IMR-90 (cell line): Measurements from ENCODE around the gene DNAJC12. TPM values are rescaled to one million over a fixed set of nuclear protein-coding genes. Genes with fewer than 3 reads are reported as not detected.

ENCODE experiments used
- ATAC-seq: fragments of 200-7000 bp; cut with Tn5 transposase; 2 replicates; pipeline ENCODE4 v1.9.1; 2020; ENCODE audit warnings: low read depth, mild to moderate bottlenecking, moderate library complexity
- BruUV-seq: library from RNA; stranded (reverse); fragments of 400-500 nt; replicated peaks from 2 replicates; lab custom pipeline; 2021; lab: Mats Ljungman, UMichigan
- CTCF ChIA-PET: fragments of 300-600 bp; formaldehyde crosslinking; extraction: SDS; loops from one replicate; lab custom pipeline; 2021; ENCODE audit warnings: antibody characterized with exemption; lab: Yijun Ruan, JAX
- POLR2A ChIA-PET: fragments of 300-600 bp; sonication (Branson Sonifier 250); formaldehyde crosslinking; loops from one replicate; lab custom pipeline; 2022; ENCODE audit warnings: antibody characterized with exemption; ENCODE audit not compliant: unreplicated experiment; lab: Charles Lee
- DNase-seq: peaks from one replicate; pipeline ENCODE4 v3.0.0; 2013
- H2AFZ ChIP-seq: replicated peaks from 2 replicates; pipeline ENCODE3; 2013; ENCODE audit warnings: low read length, mild to moderate bottlenecking; ENCODE audit not compliant: poor library complexity
- H2AK5ac ChIP-seq: 2 replicates; pipeline ENCODE4 v1.6.1; 2013; ENCODE audit warnings: low read depth, low read length, inconsistent platforms
- H2AK9ac ChIP-seq: replicated peaks from 2 replicates; pipeline ENCODE3; 2013; ENCODE audit warnings: mild to moderate bottlenecking, low read depth, low read length, moderate library complexity; ENCODE audit not compliant: poor library complexity
- H2BK120ac ChIP-seq: 2 replicates; pipeline ENCODE4 v1.6.1; 2013; ENCODE audit warnings: low read depth, low read length, inconsistent platforms
- H2BK15ac ChIP-seq: 3 replicates; pipeline ENCODE4 v1.6.1; 2013; ENCODE audit warnings: low read depth, low read length, inconsistent platforms
- H2BK20ac ChIP-seq: 2 replicates; pipeline ENCODE4 v1.6.1; 2013; ENCODE audit warnings: low read depth, mild to moderate bottlenecking, inconsistent platforms, low read length, moderate library complexity
- H2BK5ac ChIP-seq: 2 replicates; pipeline ENCODE4 v1.6.1; 2013; ENCODE audit warnings: mild to moderate bottlenecking, low read depth, low read length, inconsistent platforms; ENCODE audit not compliant: poor library complexity, severe bottlenecking
- H3K14ac ChIP-seq: replicated peaks from 2 replicates; pipeline ENCODE4 v1.6.1; 2013; ENCODE audit warnings: low read depth, low read length, inconsistent platforms
- H3K18ac ChIP-seq: 2 replicates; pipeline ENCODE4 v1.6.1; 2013; ENCODE audit warnings: low read depth, low read length, control low read depth
- H3K23ac ChIP-seq: 2 replicates; pipeline ENCODE4 v1.6.1; 2013; ENCODE audit warnings: low read depth, low read length, inconsistent platforms
- H3K27ac ChIP-seq: 2 replicates; pipeline ENCODE4 v1.5.1; 2013; ENCODE audit warnings: mild to moderate bottlenecking, control low read depth, low read length; ENCODE audit not compliant: insufficient read depth
- H3K27me3 ChIP-seq: 2 replicates; pipeline ENCODE4 v1.6.1; 2013; ENCODE audit warnings: low read length; ENCODE audit not compliant: control insufficient read depth, insufficient read depth
- H3K36me3 ChIP-seq: 2 replicates; pipeline ENCODE4 v1.6.1; 2013; ENCODE audit warnings: low read length, mixed read lengths; ENCODE audit not compliant: control insufficient read depth, insufficient read depth
- H3K4ac ChIP-seq: 2 replicates; pipeline ENCODE4 v1.6.1; 2013; ENCODE audit warnings: low read depth, low read length, inconsistent platforms
- H3K4me1 ChIP-seq: 2 replicates; pipeline ENCODE4 v1.6.1; 2013; ENCODE audit warnings: low read length, mixed read lengths; ENCODE audit not compliant: control insufficient read depth, insufficient read depth
- H3K4me2 ChIP-seq: 2 replicates; pipeline ENCODE4 v1.6.1; 2013; ENCODE audit warnings: low read depth, mild to moderate bottlenecking, control low read depth, low read length, moderate library complexity
- H3K4me3 ChIP-seq: 2 replicates; pipeline ENCODE4 v1.5.1; 2013; ENCODE audit warnings: low read depth, mild to moderate bottlenecking, control low read depth, low read length, moderate library complexity; ENCODE audit not compliant: insufficient read depth
- H3K56ac ChIP-seq: 2 replicates; pipeline ENCODE4 v1.6.1; 2013; ENCODE audit warnings: low read length, inconsistent platforms; ENCODE audit not compliant: insufficient read depth; ENCODE audit errors: extremely low read depth
- H3K79me1 ChIP-seq, 2 experiments: 2 replicates each; pipeline ENCODE4 v1.6.1; 2013; ENCODE audit warnings: low read length in 2 of 2, inconsistent platforms in 1 of 2, low read depth in 1 of 2
- H3K9ac ChIP-seq: 2 replicates; pipeline ENCODE4 v1.6.1; 2013; ENCODE audit warnings: low read depth, low read length, control low read depth
- H3K9me1 ChIP-seq: 2 replicates; pipeline ENCODE4 v1.6.1; 2013; ENCODE audit warnings: low read length, inconsistent platforms; ENCODE audit not compliant: insufficient read depth
- H3K9me3 ChIP-seq: 2 replicates; pipeline ENCODE4 v1.6.1; 2013; ENCODE audit warnings: low read length; ENCODE audit not compliant: control insufficient read depth, insufficient read depth
- H4K20me1 ChIP-seq: 2 replicates; pipeline ENCODE4 v1.6.1; 2013; ENCODE audit warnings: low read length, inconsistent platforms; ENCODE audit not compliant: insufficient read depth
- H4K5ac ChIP-seq: 2 replicates; pipeline ENCODE4 v1.6.1; 2013; ENCODE audit warnings: mild to moderate bottlenecking, low read depth, low read length, control low read depth
- H4K8ac ChIP-seq, 2 experiments: 2 replicates each; pipeline ENCODE4 v1.6.1; 2013; ENCODE audit warnings: low read depth in 2 of 2, low read length in 2 of 2, control low read depth in 1 of 2, inconsistent platforms in 1 of 2
- H4K91ac ChIP-seq: 2 replicates; pipeline ENCODE4 v1.6.1; 2013; ENCODE audit warnings: low read depth, low read length, inconsistent platforms; ENCODE audit not compliant: insufficient read depth
- CEBPB ChIP-seq: IDR thresholded peaks from 2 replicates; pipeline ENCODE4 v1.6.1; 2012; ENCODE audit warnings: low read depth, low read length, improper control_type of control experiment
- CTCF ChIP-seq: conservative IDR thresholded peaks from 2 replicates; pipeline ENCODE4 v1.5.1; 2012; ENCODE audit warnings: mild to moderate bottlenecking, low read depth, low read length, improper control_type of control experiment
- FOS ChIP-seq: fragments of 150-350 bp; IDR thresholded peaks from 2 replicates; pipeline ENCODE4 v1.6.1; 2016; ENCODE audit warnings: low read depth, low read length
- MAFK ChIP-seq: IDR thresholded peaks from 2 replicates; pipeline ENCODE4 v1.6.1; 2012; ENCODE audit warnings: low read depth, low read length, improper control_type of control experiment
- MAZ ChIP-seq: IDR thresholded peaks from 2 replicates; pipeline ENCODE4 v1.6.1; 2012; ENCODE audit warnings: low read depth, mild to moderate bottlenecking, low read length, improper control_type of control experiment, moderate library complexity, borderline replicate concordance
- NFE2L2 ChIP-seq: fragments of 150-350 bp; IDR thresholded peaks from 2 replicates; pipeline ENCODE4 v1.6.1; 2016; ENCODE audit warnings: low read depth, mild to moderate bottlenecking, low read length
- POLR2A ChIP-seq: IDR thresholded peaks from 2 replicates; pipeline ENCODE4 v1.6.1; 2012; ENCODE audit warnings: mild to moderate bottlenecking, low read depth, low read length
- RAD21 ChIP-seq: IDR thresholded peaks from 2 replicates; pipeline ENCODE4 v1.6.1; 2012; ENCODE audit warnings: low read length, improper control_type of control experiment
- RCOR1 ChIP-seq: IDR thresholded peaks from 2 replicates; pipeline ENCODE4 v1.6.1; 2012; ENCODE audit warnings: mild to moderate bottlenecking, low read length, improper control_type of control experiment; ENCODE audit not compliant: insufficient replicate concordance
- RFX5 ChIP-seq: IDR thresholded peaks from 2 replicates; pipeline ENCODE4 v1.8.0; 2012; ENCODE audit warnings: low read depth, mild to moderate bottlenecking, low read length, moderate library complexity
- SMC3 ChIP-seq: fragments of 150-350 bp; IDR thresholded peaks from 2 replicates; pipeline ENCODE4 v1.6.1; 2016; ENCODE audit warnings: low read depth, mild to moderate bottlenecking, antibody characterized with exemption, low read length, moderate library complexity
- USF2 ChIP-seq: fragments of 150-350 bp; IDR thresholded peaks from 2 replicates; pipeline ENCODE4 v1.6.1; 2017; ENCODE audit warnings: mild to moderate bottlenecking, antibody characterized with exemption, low read length, low read depth
- WGBS, 2 experiments: methylation state at CpG; one replicate each; pipeline versions ENCODE4 v1.1.5 to v1.1.7; 2013; ENCODE audit warnings: missing lambda C conversion rate in 2 of 2; ENCODE audit not compliant: insufficient read length in 1 of 2; ENCODE audit errors: extremely low coverage in 2 of 2; 5-methylcytosine and 5-hydroxymethylcytosine counted together
- dilution Hi-C: fragments of 300-500 bp; cut with HindIII; formaldehyde crosslinking; loops from one replicate; pipeline ENCODE4 v1.14.3; 2018; ENCODE audit warnings: low sequenced_read_pairs; ENCODE audit not compliant: unreplicated experiment
- in situ Hi-C: fragments of 300-500 bp; cut with MboI; formaldehyde crosslinking; loops from 3 replicates; pipeline ENCODE4 v1.14.3; 2019; ENCODE audit warnings: low sequenced_read_pairs, inconsistent platforms, mixed read lengths
- intact Hi-C: fragments of 100-400 bp; cut with micrococcal nuclease; formaldehyde crosslinking; loops from 2 replicates; pipeline ENCODE4 v1.10.0; 2022
- polyA plus RNA-seq, 3 experiments: library from polyadenylated mRNA; depleted of rRNA; stranded (reverse); fragments of >200 nt; gene quantifications; 2 replicates each; pipeline ENCODE4 v1.2.3, GENCODE V29; 2012; ENCODE audit warnings: low replicate concordance in 1 of 3
- total RNA-seq: library from RNA; depleted of rRNA; stranded (reverse); fragments of >200 nt; gene quantifications from 2 replicates; pipeline ENCODE4 v1.2.3, GENCODE V29; 2012

DNAJC12 gene
- total and polyA plus RNA-seq, 2 of the 4 experiments (the other 2 are of a cell fraction): 2.3 to 2.9 TPM

- no peak overlapping the region for H3K27ac ChIP-seq
- WGBS, 2 experiments: no CpG with 5 or more reads among the region's 4 CpGs
Measured at GRCh38 chr10:67812007-67812406, 26.0 kb downstream of the DNAJC12 start.

More at GRCh38 chr10:67812007-67812406, 26.0 kb downstream of the DNAJC12 start:
- ATAC-seq (no peak), DNase-seq (no peak)
- 0 out of 2 replicates have a peak, but pooled peaks cover 2% of the 10 kb centered on the region for H3K9me1 ChIP-seq
- H3K14ac ChIP-seq: no peak overlapping the region
- CTCF ChIA-PET: no interaction called here
- BruUV-seq: no TSS peak
- no peak overlapping the region for H2AK5ac ChIP-seq
- no peak overlapping the region for H3K9ac ChIP-seq
- dilution Hi-C loops: no loop called here
- H3K4me3 ChIP-seq: no peak overlapping the region
- no peak overlapping the region for H3K56ac ChIP-seq
- H2BK120ac ChIP-seq: no peak overlapping the region
- no peak overlapping the region for H3K18ac ChIP-seq
- H3K9me3 ChIP-seq: no peaks in the 10 kb centered on the region
- no peak overlapping the region for H3K4me2 ChIP-seq
- H3K23ac ChIP-seq: no peak overlapping the region
- H2AFZ ChIP-seq: no peak overlapping the region
- in situ Hi-C loops: no loop called here
- no peaks in the 10 kb centered on the region for H3K27me3 ChIP-seq
- H2BK5ac ChIP-seq: no peak overlapping the region
- H2BK20ac ChIP-seq: no peak overlapping the region
- no peak overlapping the region for H2BK15ac ChIP-seq
- POLR2A ChIA-PET: no interaction called here
- no peak overlapping the region for H4K5ac ChIP-seq
- H4K91ac ChIP-seq: no peak overlapping the region
- H3K4ac ChIP-seq: no peak overlapping the region
- H4K8ac ChIP-seq: no peak overlapping the region
- no peaks in the 10 kb centered on the region for H3K4me1 ChIP-seq
- no peaks in the 10 kb centered on the region for H3K79me1 ChIP-seq
- TF ChIP-seq RCOR1 (no peak), MAFK (no peak), SMC3 (no peak), FOS (no peak), RFX5 (no peak), CTCF (no peak), MAZ (no peak), USF2 (no peak), CEBPB (no peak), NFE2L2 (no peak), POLR2A (no peak), RAD21 (no peak)
- no peaks in the 10 kb centered on the region for H3K36me3 ChIP-seq
- H2AK9ac ChIP-seq: no peak overlapping the region
- no peaks in the 10 kb centered on the region for H4K20me1 ChIP-seq
- intact Hi-C loops: no loop called here
